HCT116 (cell line): ENCODE data around the gene CUEDC1. TPM values are rescaled to one million over a fixed set of nuclear protein-coding genes. Genes with fewer than 3 reads are reported as not detected.

Experiments used
- ATAC-seq: fragments of 200-7000 bp; cut with Tn5 transposase; 2 replicates; pipeline ENCODE4 v1.9.1; 2020; ENCODE audit warnings: mild to moderate bottlenecking, moderate library complexity
- BruUV-seq: library from RNA; stranded (reverse); fragments of 400-500 nt; replicated peaks from 2 replicates; lab custom pipeline; 2021; lab: Mats Ljungman, UMichigan
- CTCF ChIA-PET: fragments of 300-600 bp; sonication (Branson Sonifier 250); formaldehyde crosslinking; loops from one replicate; lab custom pipeline; 2021; ENCODE audit warnings: antibody characterized with exemption; lab: Charles Lee
- POLR2A ChIA-PET: fragments of 300-600, 350-600 bp; sonication (Branson Sonifier 250); formaldehyde crosslinking; loops from one replicate; lab custom pipeline; 2021; ENCODE audit warnings: antibody characterized with exemption; lab: Charles Lee
- RAD21 ChIA-PET, 2 experiments: fragments of 300-600 bp; sonication (Branson Sonifier 250); formaldehyde crosslinking; loops; one replicate each; lab custom pipeline; 2023; ENCODE audit warnings: low total read pairs in 2 of 2; ENCODE audit not compliant: uncharacterized antibody in 2 of 2, unreplicated experiment in 2 of 2, low non-redundant PET in 1 of 2; lab: Charles Lee
- DNase-seq: peaks from one replicate; pipeline ENCODE4 v3.0.0-alpha.2; 2010; ENCODE audit warnings: low read depth, low spot score
- H2AFZ ChIP-seq: fragments of 200-600 bp; shearing (Covaris generic), sonication (generic); 2 replicates; pipeline ENCODE4 v1.6.1; 2017; ENCODE audit warnings: low read depth, mixed run types, mixed read lengths, antibody characterized with exemption, low read length; ENCODE audit not compliant: poor library complexity, severe bottlenecking
- H3K27ac ChIP-seq: 2 replicates; pipeline ENCODE4 v1.5.1; 2012; ENCODE audit warnings: low read depth, low read length
- H3K27me3 ChIP-seq: fragments of 200-600 bp; sonication (generic); 2 replicates; pipeline ENCODE4 v1.6.1; 2016; ENCODE audit warnings: mixed run types, low read length, mixed read lengths; ENCODE audit not compliant: insufficient read depth
- H3K36me3 ChIP-seq, 2 experiments: fragments of 200-500 bp in 1 of 2; fragments of 200-600 bp in 1 of 2; sonication (Bioruptor generic) in 1 of 2; sonication (generic) in 1 of 2; 2 replicates each; pipeline versions ENCODE4 v1.5.1 to v1.6.1; 2014 to 2016; ENCODE audit warnings: low read length in 2 of 2, inconsistent platforms in 1 of 2, mixed read lengths in 1 of 2, mixed run types in 1 of 2; ENCODE audit not compliant: insufficient read depth in 2 of 2, control insufficient read depth in 1 of 2
- H3K4me1 ChIP-seq, 2 experiments: fragments of 200-600 bp in 1 of 2; sonication (generic) in 1 of 2; 2 replicates each; pipeline versions ENCODE4 v1.5.1 to v1.6.1; 2012 to 2017; ENCODE audit warnings: low read length in 2 of 2, inconsistent platforms in 1 of 2, mild to moderate bottlenecking in 1 of 2, mixed read lengths in 1 of 2, mixed run types in 1 of 2, moderate library complexity in 1 of 2; ENCODE audit not compliant: insufficient read depth in 2 of 2, control insufficient read depth in 1 of 2
- H3K4me2 ChIP-seq: fragments of 200-600 bp; sonication (generic); 2 replicates; pipeline ENCODE4 v1.6.1; 2017; ENCODE audit warnings: mixed run types, low read length, mixed read lengths
- H3K4me3 ChIP-seq, 2 experiments: fragments of 200-600 bp in 1 of 2; sonication (generic) in 1 of 2; replicated peaks in 1 of 2; 2 replicates each; pipeline ENCODE4 v1.5.1; 2011 to 2016; ENCODE audit warnings: low read length in 2 of 2, control low read depth in 1 of 2, low read depth in 1 of 2, mild to moderate bottlenecking in 1 of 2, mixed read lengths in 1 of 2, mixed run types in 1 of 2
- H3K79me2 ChIP-seq: fragments of 200-600 bp; sonication (generic); 2 replicates; pipeline ENCODE4 v1.6.1; 2017; ENCODE audit warnings: mild to moderate bottlenecking, mixed run types, low read length, moderate library complexity, mixed read lengths; ENCODE audit not compliant: insufficient read depth
- H3K9ac ChIP-seq: fragments of 200-600 bp; sonication (generic); 2 replicates; pipeline ENCODE4 v1.6.1; 2016; ENCODE audit warnings: low read length, mixed read lengths
- H3K9me2 ChIP-seq: fragments of 200-600 bp; sonication (generic), shearing (Covaris generic); 2 replicates; pipeline ENCODE4 v1.6.1; 2017; ENCODE audit warnings: mixed run types, mild to moderate bottlenecking, moderate library complexity; ENCODE audit not compliant: insufficient read depth
- H3K9me3 ChIP-seq, 2 experiments: fragments of 200-500 bp in 1 of 2; fragments of 200-600 bp in 1 of 2; sonication (Bioruptor generic) in 1 of 2; sonication (generic) in 1 of 2; 2 replicates each; pipeline ENCODE4 v1.6.1; 2014 to 2017; ENCODE audit warnings: low read length in 2 of 2, mixed read lengths in 2 of 2, inconsistent platforms in 1 of 2, low read depth in 1 of 2, mild to moderate bottlenecking in 1 of 2, mixed run types in 1 of 2, moderate library complexity in 1 of 2; ENCODE audit not compliant: control insufficient read depth in 1 of 2, insufficient read depth in 1 of 2
- H4K20me1 ChIP-seq: fragments of 200-600 bp; sonication (generic), shearing (Covaris generic); 2 replicates; pipeline ENCODE4 v1.6.1; 2017; ENCODE audit warnings: mixed run types, mild to moderate bottlenecking, moderate library complexity; ENCODE audit not compliant: insufficient read depth
- CBX3 ChIP-seq: IDR thresholded peaks from 2 replicates; pipeline ENCODE4 v1.6.1; 2012; ENCODE audit warnings: low read depth
- CEBPB ChIP-seq: IDR thresholded peaks from 2 replicates; pipeline ENCODE4 v1.6.1; 2012; ENCODE audit warnings: low read depth
- CTCF ChIP-seq, 3 experiments: fragments of 200-600 bp in 1 of 3; sonication (generic) in 1 of 3; IDR thresholded peaks in 2 of 3; conservative IDR thresholded peaks in 1 of 3; 2 replicates each; pipeline ENCODE4 v1.5.1; 2012 to 2017; ENCODE audit warnings: low read depth in 2 of 3, low read length in 2 of 3, antibody characterized with exemption in 1 of 3, borderline replicate concordance in 1 of 3, control low read depth in 1 of 3, mild to moderate bottlenecking in 1 of 3, mixed read lengths in 1 of 3, mixed run types in 1 of 3, moderate library complexity in 1 of 3; ENCODE audit not compliant: insufficient read depth in 1 of 3
- EGR1 ChIP-seq: IDR thresholded peaks from 2 replicates; pipeline ENCODE4 v1.6.1; 2012; ENCODE audit warnings: low read depth
- ELF1 ChIP-seq: IDR thresholded peaks from 2 replicates; pipeline ENCODE4 v1.6.1; 2012; ENCODE audit warnings: low read depth, borderline replicate concordance
- EZH2 ChIP-seq: fragments of 200-600 bp; sonication (generic); IDR thresholded peaks from 2 replicates; pipeline ENCODE4 v1.6.1; 2017; ENCODE audit warnings: antibody characterized with exemption, mixed run types
- EZH2phosphoT487 ChIP-seq: fragments of 200-600 bp; IDR thresholded peaks from 2 replicates; pipeline ENCODE4 v1.6.1; 2018; ENCODE audit warnings: antibody characterized with exemption, borderline replicate concordance
- FOSL1 ChIP-seq: IDR thresholded peaks from 2 replicates; pipeline ENCODE4 v1.6.1; 2012; ENCODE audit warnings: low read depth
- POLR2A ChIP-seq: IDR thresholded peaks from 2 replicates; pipeline ENCODE4 v1.7.0; 2011; ENCODE audit warnings: borderline replicate concordance; ENCODE audit not compliant: insufficient read depth, insufficient read length; ENCODE audit errors: extremely low read depth
- SRF ChIP-seq: IDR thresholded peaks from 2 replicates; pipeline ENCODE4 v1.6.1; 2012; ENCODE audit warnings: low read depth
- TCF7L2 ChIP-seq: IDR thresholded peaks from 2 replicates; pipeline ENCODE4 v1.7.0; 2011; ENCODE audit warnings: borderline replicate concordance, inconsistent platforms; ENCODE audit not compliant: insufficient read depth, insufficient read length; ENCODE audit errors: extremely low read depth
- YY1 ChIP-seq: IDR thresholded peaks from 2 replicates; pipeline ENCODE4 v1.6.1; 2011; ENCODE audit warnings: low read length, low read depth, moderate library complexity, mild to moderate bottlenecking; ENCODE audit not compliant: insufficient replicate concordance; ENCODE audit errors: extremely low read depth
- ZFX ChIP-seq: fragments of 450-650 bp; IDR thresholded peaks from 2 replicates; pipeline ENCODE4 v1.6.1; 2017
- ZNF274 ChIP-seq: fragments of 200-500 bp; sonication (Bioruptor generic); IDR thresholded peaks from 2 replicates; pipeline ENCODE4 v1.6.1; 2014; ENCODE audit warnings: mild to moderate bottlenecking, low read depth, low read length, inconsistent platforms
- intact Hi-C: fragments of 100-400 bp; cut with micrococcal nuclease; formaldehyde crosslinking; loops from 2 replicates; pipeline ENCODE4 v1.10.0; 2022
- total RNA-seq: library from RNA; stranded (reverse); gene quantifications from one replicate; pipeline ENCODE4 v1.2.1, GENCODE V29; 2021; ENCODE audit not compliant: unreplicated experiment

The CUEDC1 gene
- total RNA-seq, 1 experiment from 2014 or later = 60.2 TPM

GRCh38 chr17:57868910-57869616 is 86.1 kb downstream of the CUEDC1 start:
- peak overlapping the region; percentile 58 for H3K9ac ChIP-seq
- H4K20me1 ChIP-seq = no peaks in the 10 kb centered on the region
- RAD21 ChIA-PET = interaction anchor here (0.9 to 1.9 kb wide), 3 partner anchors 8 to 83 kb away, joined by 3 to 7 read pairs (median 6); no protein-coding TSS in a partner anchor
- no peak overlapping the region for H3K4me3 ChIP-seq
- POLR2A ChIA-PET = interaction anchor here (0.6 to 3.0 kb wide), 8 partner anchors 8 to 1947 kb away, joined by 3 to 25 read pairs (median 5); no protein-coding TSS in a partner anchor
- H3K4me1 ChIP-seq = peaks cover 52 to 89% of the 10 kb centered on the region in 2 experiments
- intact Hi-C loops = loop anchor here (1.0 to 2.0 kb wide), 2 partner anchors 23 to 80 kb away; no protein-coding TSS in a partner anchor
- H3K27me3 ChIP-seq = no peaks in the 10 kb centered on the region
- BruUV-seq = no TSS peak
- DNase-seq (no peak), ATAC-seq (0 out of 2 replicates have a peak, but pooled peaks have one; percentile 0)
- no peak overlapping the region for H2AFZ ChIP-seq
- H3K27ac ChIP-seq = peak overlapping the region; percentile 77
- H3K9me2 ChIP-seq = no peaks in the 10 kb centered on the region
- H3K4me2 ChIP-seq = peak overlapping the region; percentile 76
- no peaks in the 10 kb centered on the region for H3K9me3 ChIP-seq
- TF ChIP-seq ZNF274 (no peak), YY1 (no peak), EZH2 (no peak), ZFX (no peak), FOSL1 (no peak), EZH2phosphoT487 (no peak), CBX3 (no peak), ELF1 (no peak), EGR1 (no peak), CEBPB (no peak), POLR2A (no peak), TCF7L2 (no peak), CTCF (IDR thresholded peaks at IDR 0.05 in 2 of 3, conservative IDR thresholded peaks at IDR 0.05 in 1 of 3; ENCODE audit: borderline replicate concordance in 1 of 3, insufficient read depth in 1 of 3, low read depth in 2 of 3, low read length in 2 of 3) (no peak), SRF (no peak)
- H3K79me2 ChIP-seq = no peaks in the 10 kb centered on the region
- H3K36me3 ChIP-seq = peaks cover 2 to 37% of the 10 kb centered on the region in 2 experiments; a peak in 2 of 4 replicates
- CTCF ChIA-PET = interaction anchor here (0.8 to 5.0 kb wide), 7 partner anchors 10 to 138 kb away, joined by 3 to 36 read pairs (median 7); partner anchors contain the start of gene SRSF1
